ENCODE results near the gene HLA-DOB. TPM values are rescaled to one million over a fixed set of nuclear protein-coding genes. Genes with fewer than 3 reads are reported as not detected.
"Not testable (repeated sequence)": the region's sequence is repeated elsewhere in the genome, so short reads cannot be mapped to it uniquely, and the experiment has no call there.

HLA-DOB gene
- total RNA-seq, 1 donor = 6.6 TPM

GRCh38 chr6:32803416-32803815, 13.4 kb downstream of the HLA-DOB start:
- H3K4me1 ChIP-seq (ENCODE audit: insufficient read depth, low read length) = no peaks in the 10 kb centered on the region
- peaks cover 16% of the 10 kb centered on the region for H3K27me3 ChIP-seq (ENCODE audit: insufficient read depth, low read length)
- H3K9me3 ChIP-seq (ENCODE audit: low read depth, low read length) = no peaks in the 10 kb centered on the region
- H3K4me3 ChIP-seq (ENCODE audit: low read length) = no peak overlapping the region

- H3K9me3 ChIP-seq (ENCODE audit: low read depth, low read length) = no peaks in the 10 kb centered on the region
- peaks cover 14% of the 10 kb centered on the region for H3K27me3 ChIP-seq (ENCODE audit: insufficient read depth, low read length)
These were observed 17.1 kb downstream of the HLA-DOB start for GRCh38 chr6:32799740-32800139.

GRCh38 chr6:32799168-32799567, 17.6 kb downstream of the HLA-DOB start:
- no peaks in the 10 kb centered on the region for H3K9me3 ChIP-seq (ENCODE audit: low read depth, low read length)
- H3K27me3 ChIP-seq (ENCODE audit: insufficient read depth, low read length) = peaks cover 9% of the 10 kb centered on the region
- H3K4me3 ChIP-seq (ENCODE audit: low read length) = no peak overlapping the region
- peaks cover 32% of the 10 kb centered on the region for H3K4me1 ChIP-seq (ENCODE audit: insufficient read depth, low read length)

More at GRCh38 chr6:32799740-32800139, 17.1 kb downstream of the HLA-DOB start:
- peaks cover 27% of the 10 kb centered on the region for H3K4me1 ChIP-seq (ENCODE audit: insufficient read depth, low read length)
- H3K4me3 ChIP-seq (ENCODE audit: low read length) = no peak overlapping the region

DNA sequence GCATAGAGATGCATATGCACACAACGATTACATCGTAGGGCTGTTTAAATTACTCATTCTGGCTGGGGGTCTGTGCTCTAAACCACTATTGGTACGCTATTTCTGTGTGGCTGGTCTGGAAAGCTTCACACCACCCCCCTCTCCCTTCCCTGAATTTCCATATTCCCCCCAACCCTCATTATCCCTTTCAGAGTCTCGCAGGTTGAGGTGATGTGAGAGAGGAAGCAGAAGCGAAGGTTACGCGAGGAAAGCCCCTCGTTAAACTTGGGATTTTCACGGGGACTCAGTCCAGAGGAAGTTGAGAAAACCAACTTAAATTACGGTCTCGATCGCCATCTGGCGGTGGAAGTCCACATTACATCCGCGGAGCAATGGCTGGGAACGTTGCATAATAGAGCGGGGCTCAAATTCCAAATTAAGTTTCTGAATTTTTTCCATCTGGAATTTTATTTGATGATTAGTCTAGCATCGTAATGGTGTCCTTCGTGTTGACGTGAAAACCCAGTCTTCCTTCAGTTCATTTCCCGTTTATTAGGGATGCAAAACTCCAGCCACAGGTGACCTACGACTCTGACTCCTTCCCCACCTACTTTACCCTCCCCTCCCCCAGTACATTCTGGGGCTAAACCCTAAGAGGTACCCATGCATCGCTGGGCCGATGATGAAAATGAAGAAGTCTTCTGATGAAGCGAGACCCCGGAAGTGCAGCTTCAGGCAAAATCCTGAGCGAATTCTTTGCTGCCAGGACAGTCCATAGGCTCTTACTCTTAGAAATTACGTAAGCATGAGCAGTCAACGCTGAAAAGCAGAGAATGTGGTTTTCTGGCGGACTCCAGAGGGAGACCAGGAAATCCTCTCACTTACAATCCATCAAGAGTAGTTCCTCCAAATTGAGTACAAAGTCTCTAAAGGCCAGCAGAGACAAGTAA, 19.7 kb downstream of the HLA-DOB start:
- Histone ChIP-seq H3K4me3 (ENCODE audit: low read length) (no peak overlapping the region), H3K4me1 (ENCODE audit: insufficient read depth, low read length) (peaks cover 38% of the 10 kb centered on the region), H3K9me3 (ENCODE audit: low read depth, low read length) (no peaks in the 10 kb centered on the region), H3K27me3 (ENCODE audit: insufficient read depth, low read length) (peaks cover 5% of the 10 kb centered on the region)

DNA sequence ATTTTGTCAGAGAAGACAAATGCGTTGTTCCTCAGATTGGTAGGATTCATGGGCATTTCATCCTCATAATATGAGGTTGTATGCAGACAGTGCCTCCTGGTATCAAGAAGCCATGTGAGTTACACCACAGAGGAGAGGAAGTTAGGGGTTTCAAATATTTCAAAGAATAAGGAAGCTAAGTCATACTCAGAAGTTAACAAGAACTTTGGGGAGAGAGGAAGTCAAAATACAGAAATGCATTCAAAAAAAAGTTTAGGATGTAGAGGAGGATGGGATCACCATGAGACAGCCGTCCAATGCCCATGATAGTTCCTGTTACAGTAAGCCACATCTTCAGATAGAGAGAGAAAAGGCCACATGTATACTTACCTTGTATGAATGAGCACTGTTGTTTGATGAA, 22.3 kb downstream of the HLA-DOB start:
- Histone ChIP-seq H3K4me3 (ENCODE audit: low read length) (no peak overlapping the region), H3K27me3 (ENCODE audit: insufficient read depth, low read length) (no peaks in the 10 kb centered on the region)

GRCh38 chr6:32792901-32793435, 23.8 kb downstream of the HLA-DOB start:
- Histone ChIP-seq H3K27me3 (ENCODE audit: insufficient read depth, low read length) (no peaks in the 10 kb centered on the region), H3K4me1 (ENCODE audit: insufficient read depth, low read length) (peaks cover 38% of the 10 kb centered on the region), H3K4me3 (ENCODE audit: low read length) (no peak overlapping the region), H3K9me3 (ENCODE audit: low read depth, low read length) (no peaks in the 10 kb centered on the region)

More for the DNA sequence above, 22.3 kb downstream of the HLA-DOB start:
- no peaks in the 10 kb centered on the region for H3K9me3 ChIP-seq (ENCODE audit: low read depth, low read length)
- peaks cover 38% of the 10 kb centered on the region for H3K4me1 ChIP-seq (ENCODE audit: insufficient read depth, low read length)

- H3K4me1 ChIP-seq (ENCODE audit: insufficient read depth, low read length) = peaks cover 17% of the 10 kb centered on the region
- H3K9me3 ChIP-seq (ENCODE audit: low read depth, low read length) = no peaks in the 10 kb centered on the region
- no peak overlapping the region for H3K4me3 ChIP-seq (ENCODE audit: low read length)
- H3K27me3 ChIP-seq (ENCODE audit: insufficient read depth, low read length) = peaks cover 3% of the 10 kb centered on the region
These were observed 26.5 kb downstream of the HLA-DOB start for GRCh38 chr6:32790306-32790705.

DNA sequence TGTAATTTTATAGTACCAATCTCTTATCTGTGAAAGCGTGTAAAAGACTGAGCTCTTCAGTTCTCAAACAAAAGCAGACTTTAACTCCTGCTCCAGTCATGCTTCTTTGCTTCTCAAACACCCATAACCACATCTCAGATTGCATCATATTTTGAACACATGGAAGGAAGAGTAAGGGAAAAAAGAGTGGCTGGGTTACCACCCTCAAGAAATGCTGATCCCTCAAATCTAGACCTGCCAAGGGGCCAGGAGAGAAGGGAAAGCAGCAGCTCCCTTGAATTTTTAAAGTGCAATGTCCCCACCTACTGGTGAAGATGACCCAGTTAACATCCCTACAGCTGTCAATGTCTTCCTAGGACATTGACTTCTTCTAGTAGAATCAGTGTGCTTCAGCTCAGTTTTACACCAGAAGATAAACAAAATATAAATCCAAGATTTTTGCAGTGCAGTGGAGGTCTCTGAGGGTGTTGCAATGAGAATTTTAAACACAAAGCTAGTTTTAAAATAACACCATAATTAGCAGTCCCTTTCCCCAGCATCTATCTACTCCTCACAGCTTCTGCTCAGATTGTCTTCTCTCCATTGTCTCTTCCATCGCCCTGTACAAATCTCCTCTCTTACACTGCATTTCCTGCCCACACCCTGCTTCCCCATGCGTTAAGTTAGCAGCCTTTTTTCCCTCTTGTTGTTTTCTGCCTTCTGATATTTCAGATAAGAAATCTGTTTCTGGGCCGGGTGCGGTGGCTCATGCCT, 30.8 kb downstream of the HLA-DOB start:
- Histone ChIP-seq H3K9me3 (ENCODE audit: low read depth, low read length) (no peaks in the 10 kb centered on the region), H3K4me3 (ENCODE audit: low read length) (no peak overlapping the region), H3K4me1 (ENCODE audit: insufficient read depth, low read length) (no peaks in the 10 kb centered on the region), H3K27me3 (ENCODE audit: insufficient read depth, low read length) (peaks cover 3% of the 10 kb centered on the region)

- not testable (repeated sequence) for H3K27me3 ChIP-seq (ENCODE audit: insufficient read depth, low read length); H3K4me1 ChIP-seq (ENCODE audit: insufficient read depth, low read length); H3K9me3 ChIP-seq (ENCODE audit: low read depth, low read length); H3K4me3 ChIP-seq (ENCODE audit: low read length)
These were observed 33.9 kb downstream of the HLA-DOB start for GRCh38 chr6:32782923-32783322.

GRCh38 chr6:32779036-32779435, 37.8 kb downstream of the HLA-DOB start:
- no peaks in the 10 kb centered on the region for H3K9me3 ChIP-seq (ENCODE audit: low read depth, low read length)
- no peaks in the 10 kb centered on the region for H3K27me3 ChIP-seq (ENCODE audit: insufficient read depth, low read length)
- H3K4me1 ChIP-seq (ENCODE audit: insufficient read depth, low read length) = no peaks in the 10 kb centered on the region
- H3K4me3 ChIP-seq (ENCODE audit: low read length) = no peak overlapping the region

- Histone ChIP-seq H3K27me3 (ENCODE audit: insufficient read depth, low read length) (peaks cover 18% of the 10 kb centered on the region), H3K4me3 (ENCODE audit: low read length) (no peak overlapping the region), H3K4me1 (ENCODE audit: insufficient read depth, low read length) (no peaks in the 10 kb centered on the region), H3K9me3 (ENCODE audit: low read depth, low read length) (no peaks in the 10 kb centered on the region)
These were observed 41.7 kb downstream of the HLA-DOB start for GRCh38 chr6:32775071-32775470.

DNA sequence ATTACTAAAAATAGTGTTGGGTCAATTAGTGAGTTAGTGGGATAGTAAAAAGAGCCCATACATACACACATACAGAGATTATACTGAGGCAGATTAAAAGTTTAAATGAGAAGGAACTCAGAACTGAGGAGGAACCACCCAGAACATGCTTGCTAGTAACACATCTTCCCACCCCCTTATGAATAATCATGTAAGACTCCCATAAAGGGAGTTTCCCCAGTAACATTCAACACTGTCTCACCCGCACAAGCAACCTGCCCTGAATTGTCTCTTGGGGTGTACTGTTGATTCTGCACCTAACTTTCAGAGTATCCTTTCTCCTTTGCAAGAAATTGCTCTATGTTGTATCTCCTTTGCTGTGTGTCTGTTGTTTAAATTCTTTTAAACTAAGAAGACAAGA, 42.4 kb downstream of the HLA-DOB start:
- Histone ChIP-seq H3K27me3 (ENCODE audit: insufficient read depth, low read length) (peaks cover 25% of the 10 kb centered on the region), H3K9me3 (ENCODE audit: low read depth, low read length) (no peaks in the 10 kb centered on the region), H3K4me1 (ENCODE audit: insufficient read depth, low read length) (no peaks in the 10 kb centered on the region), H3K4me3 (ENCODE audit: low read length) (no peak overlapping the region)

DNA sequence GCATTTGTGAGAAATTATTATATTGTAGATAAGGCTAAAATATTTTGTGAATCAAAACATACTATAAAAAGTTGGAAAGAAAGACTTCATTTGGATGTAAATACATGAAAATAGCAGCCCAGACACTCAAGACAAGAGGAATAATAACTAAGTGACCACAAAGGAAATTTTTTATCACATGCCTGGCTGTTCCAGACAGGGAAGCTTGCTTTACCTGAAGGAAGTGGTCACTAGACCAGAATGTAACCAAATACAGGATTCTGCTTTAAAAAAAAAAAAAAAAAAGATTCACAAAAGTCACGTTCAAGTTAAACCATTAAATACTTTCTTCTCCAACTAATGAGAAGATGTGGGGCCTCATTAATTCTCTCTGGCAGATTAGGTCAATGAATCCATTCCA, 44.1 kb downstream of the HLA-DOB start:
- Histone ChIP-seq H3K4me3 (ENCODE audit: low read length) (no peak overlapping the region), H3K9me3 (ENCODE audit: low read depth, low read length) (no peaks in the 10 kb centered on the region), H3K27me3 (ENCODE audit: insufficient read depth, low read length) (peaks cover 38% of the 10 kb centered on the region), H3K4me1 (ENCODE audit: insufficient read depth, low read length) (no peaks in the 10 kb centered on the region)

- Histone ChIP-seq H3K4me1 (ENCODE audit: insufficient read depth, low read length) (no peaks in the 10 kb centered on the region), H3K4me3 (ENCODE audit: low read length) (no peak overlapping the region), H3K27me3 (ENCODE audit: insufficient read depth, low read length) (peaks cover 27% of the 10 kb centered on the region), H3K9me3 (ENCODE audit: low read depth, low read length) (no peaks in the 10 kb centered on the region)
These were observed 52.8 kb downstream of the HLA-DOB start for GRCh38 chr6:32764048-32764447.

DNA sequence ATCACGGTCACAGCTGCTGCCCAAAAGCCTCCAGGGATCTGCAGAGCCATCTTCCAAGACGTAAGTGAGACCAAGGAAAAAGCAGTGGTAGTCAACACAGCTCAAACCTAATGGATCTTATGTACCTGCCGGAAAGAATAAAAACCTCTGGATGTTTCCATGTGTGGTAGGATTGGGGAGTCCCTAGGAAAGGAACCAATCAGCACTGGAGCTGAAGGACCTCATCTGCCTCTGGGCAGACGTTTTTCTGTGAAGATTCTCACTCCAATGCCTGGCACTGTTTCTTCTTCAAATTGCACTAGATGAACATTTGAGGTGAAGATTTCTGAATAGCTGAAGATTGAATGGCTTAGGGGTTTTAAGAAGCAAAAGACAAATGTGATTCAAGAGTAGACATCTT, 53.4 kb downstream of the HLA-DOB start, which contains the start of gene HLA-DQB2:
HLA-DQB2 (minus strand) TSS at position 112 of the 400 bp plus-strand sequence; CDS start at position 50, 62 bp downstream.
- Histone ChIP-seq H3K9me3 (ENCODE audit: low read depth, low read length) (no peaks in the 10 kb centered on the region), H3K27me3 (ENCODE audit: insufficient read depth, low read length) (peaks cover 21% of the 10 kb centered on the region), H3K4me3 (ENCODE audit: low read length) (no peak within 1 kb of the TSS), H3K4me1 (ENCODE audit: insufficient read depth, low read length) (no peaks in the 10 kb centered on the region)

Measured in mononuclear cell (primary cell).